Measurements from ENCODE around the gene TTBK1.

GRCh38 chr6:43248791-43249190, 5.5 kb downstream of the TTBK1 start:
- no peak for TF ChIP-seq CTCF (IDR thresholded peaks at IDR 0.05; ENCODE audit: insufficient read depth, low read length)
- TF ChIP-seq POLR2AphosphoS5 (IDR thresholded peaks at IDR 0.05; ENCODE audit: low read depth), result no peak
- TF ChIP-seq, protein P1, sequence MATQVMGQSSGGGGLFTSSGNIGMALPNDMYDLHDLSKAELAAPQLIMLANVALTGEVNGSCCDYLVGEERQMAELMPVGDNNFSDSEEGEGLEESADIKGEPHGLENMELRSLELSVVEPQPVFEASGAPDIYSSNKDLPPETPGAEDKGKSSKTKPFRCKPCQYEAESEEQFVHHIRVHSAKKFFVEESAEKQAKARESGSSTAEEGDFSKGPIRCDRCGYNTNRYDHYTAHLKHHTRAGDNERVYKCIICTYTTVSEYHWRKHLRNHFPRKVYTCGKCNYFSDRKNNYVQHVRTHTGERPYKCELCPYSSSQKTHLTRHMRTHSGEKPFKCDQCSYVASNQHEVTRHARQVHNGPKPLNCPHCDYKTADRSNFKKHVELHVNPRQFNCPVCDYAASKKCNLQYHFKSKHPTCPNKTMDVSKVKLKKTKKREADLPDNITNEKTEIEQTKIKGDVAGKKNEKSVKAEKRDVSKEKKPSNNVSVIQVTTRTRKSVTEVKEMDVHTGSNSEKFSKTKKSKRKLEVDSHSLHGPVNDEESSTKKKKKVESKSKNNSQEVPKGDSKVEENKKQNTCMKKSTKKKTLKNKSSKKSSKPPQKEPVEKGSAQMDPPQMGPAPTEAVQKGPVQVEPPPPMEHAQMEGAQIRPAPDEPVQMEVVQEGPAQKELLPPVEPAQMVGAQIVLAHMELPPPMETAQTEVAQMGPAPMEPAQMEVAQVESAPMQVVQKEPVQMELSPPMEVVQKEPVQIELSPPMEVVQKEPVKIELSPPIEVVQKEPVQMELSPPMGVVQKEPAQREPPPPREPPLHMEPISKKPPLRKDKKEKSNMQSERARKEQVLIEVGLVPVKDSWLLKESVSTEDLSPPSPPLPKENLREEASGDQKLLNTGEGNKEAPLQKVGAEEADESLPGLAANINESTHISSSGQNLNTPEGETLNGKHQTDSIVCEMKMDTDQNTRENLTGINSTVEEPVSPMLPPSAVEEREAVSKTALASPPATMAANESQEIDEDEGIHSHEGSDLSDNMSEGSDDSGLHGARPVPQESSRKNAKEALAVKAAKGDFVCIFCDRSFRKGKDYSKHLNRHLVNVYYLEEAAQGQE (IDR thresholded peaks at IDR 0.05; ENCODE audit: insufficient replicate concordance, low read depth), result no peak
